NCI-H1048 (cell line): Measurements from ENCODE around the gene TGFB1.
"Not testable (repeated sequence)": the region's sequence is repeated elsewhere in the genome, so short reads cannot be mapped to it uniquely, and the experiment has no call there.

Experiments used
- DNase-seq: peaks from one replicate; lab custom pipeline; 2025; lab: John Stamatoyannopoulos, UW

The TGFB1 gene

GRCh38 chr19:41353466-41354342 is at the start of gene TGFB1:
TSS of gene TGFB1 (minus strand) at chr19:41353922. CDS start at chr19:41353044, 878 bp downstream.
- DNase-seq: no peak

- no peak for DNase-seq
Observed at GRCh38 chr19:41402010-41402409, 48.3 kb upstream of the TGFB1 start.

- no peak for DNase-seq
Observed at GRCh38 chr19:41401483-41401882, 47.8 kb upstream of the TGFB1 start.

- DNase-seq: no peak
Observed at GRCh38 chr19:41399525-41399924, 45.8 kb upstream of the TGFB1 start.

- no peak for DNase-seq
Observed at GRCh38 chr19:41399091-41399490, 45.4 kb upstream of the TGFB1 start.

GRCh38 chr19:41398598-41398997 is 44.9 kb upstream of the TGFB1 start:
- DNase-seq: no peak

GRCh38 chr19:41398050-41398418 is 44.3 kb upstream of the TGFB1 start:
- DNase-seq: no peak

GRCh38 chr19:41397086-41398049 is 43.6 kb upstream of the TGFB1 start, which contains the start of the genes BCKDHA and EXOSC5:
TSS of gene BCKDHA (plus strand) at chr19:41397818. CDS start at chr19:41397828, 10 bp downstream.
TSS of gene EXOSC5 (minus strand) at chr19:41397359. CDS start at chr19:41397328, 31 bp downstream.
- DNase-seq: peak; percentile 98

- no peak for DNase-seq
Observed at GRCh38 chr19:41395355-41395754, 41.6 kb upstream of the TGFB1 start.

- DNase-seq: no peak
Observed at GRCh38 chr19:41392775-41393174, 39.1 kb upstream of the TGFB1 start.

GRCh38 chr19:41391618-41392017 is 37.9 kb upstream of the TGFB1 start:
- no peak for DNase-seq

- DNase-seq: no peak
Observed at GRCh38 chr19:41386442-41386841, 32.7 kb upstream of the TGFB1 start.

GRCh38 chr19:41384351-41384750 is 30.6 kb upstream of the TGFB1 start:
- DNase-seq: no peak

GRCh38 chr19:41381536-41381935 is 27.8 kb upstream of the TGFB1 start:
- not testable (repeated sequence) for DNase-seq

- no peak for DNase-seq
Observed at GRCh38 chr19:41377977-41378709, 24.4 kb upstream of the TGFB1 start.

GRCh38 chr19:41376998-41377365 is 23.3 kb upstream of the TGFB1 start:
- no peak for DNase-seq

GRCh38 chr19:41376241-41376997 is 22.7 kb upstream of the TGFB1 start, which contains the start of gene TMEM91:
TSS of gene TMEM91 (plus strand) at chr19:41376533. CDS start at chr19:41378310, 1,777 bp downstream.
- no peak for DNase-seq

GRCh38 chr19:41373993-41374392 is 20.3 kb upstream of the TGFB1 start:
- DNase-seq: no peak

- no peak for DNase-seq
Observed at GRCh38 chr19:41372501-41372900, 18.8 kb upstream of the TGFB1 start.

- no peak for DNase-seq
Observed at GRCh38 chr19:41371541-41371940, 17.8 kb upstream of the TGFB1 start.

- DNase-seq: not testable (repeated sequence)
Observed at GRCh38 chr19:41371119-41371518, 17.4 kb upstream of the TGFB1 start.
